ENCODE measurements around the gene MTMR2.

DNA sequence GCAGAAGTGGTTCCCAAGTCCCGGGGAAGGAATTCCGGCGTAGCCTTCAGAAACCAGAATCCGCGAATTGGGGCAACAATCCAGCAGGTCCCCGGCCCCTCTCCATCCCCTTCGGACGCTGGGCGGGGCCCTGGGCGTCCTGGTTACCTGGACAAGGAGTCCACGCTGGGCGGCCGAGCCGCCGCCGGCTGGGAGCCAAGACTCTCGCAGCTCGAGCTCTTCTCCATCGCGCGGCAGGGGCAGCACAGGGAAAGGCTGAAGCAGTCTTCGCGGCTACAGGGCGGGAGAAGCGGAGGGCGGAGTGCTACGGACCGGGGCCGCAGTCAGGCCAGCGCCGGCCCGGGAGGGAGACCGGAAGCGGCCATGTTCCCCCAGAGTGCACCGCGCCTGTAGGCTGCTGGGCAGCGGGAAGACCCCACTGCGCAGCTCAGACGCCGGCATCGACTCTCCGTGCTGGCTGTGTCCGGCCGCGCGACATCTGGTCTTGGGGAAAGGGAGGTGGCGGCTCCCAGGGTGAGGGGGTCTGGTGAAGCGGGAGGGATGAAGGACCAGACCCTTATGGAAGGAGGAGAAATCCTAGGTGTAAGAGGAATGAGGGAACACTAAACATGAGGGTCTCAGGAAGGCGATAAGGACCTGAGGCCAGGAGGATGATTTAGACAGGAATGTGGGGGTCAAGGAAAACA lies at the start of gene MTMR2:
- TF ChIP-seq, protein P1, sequence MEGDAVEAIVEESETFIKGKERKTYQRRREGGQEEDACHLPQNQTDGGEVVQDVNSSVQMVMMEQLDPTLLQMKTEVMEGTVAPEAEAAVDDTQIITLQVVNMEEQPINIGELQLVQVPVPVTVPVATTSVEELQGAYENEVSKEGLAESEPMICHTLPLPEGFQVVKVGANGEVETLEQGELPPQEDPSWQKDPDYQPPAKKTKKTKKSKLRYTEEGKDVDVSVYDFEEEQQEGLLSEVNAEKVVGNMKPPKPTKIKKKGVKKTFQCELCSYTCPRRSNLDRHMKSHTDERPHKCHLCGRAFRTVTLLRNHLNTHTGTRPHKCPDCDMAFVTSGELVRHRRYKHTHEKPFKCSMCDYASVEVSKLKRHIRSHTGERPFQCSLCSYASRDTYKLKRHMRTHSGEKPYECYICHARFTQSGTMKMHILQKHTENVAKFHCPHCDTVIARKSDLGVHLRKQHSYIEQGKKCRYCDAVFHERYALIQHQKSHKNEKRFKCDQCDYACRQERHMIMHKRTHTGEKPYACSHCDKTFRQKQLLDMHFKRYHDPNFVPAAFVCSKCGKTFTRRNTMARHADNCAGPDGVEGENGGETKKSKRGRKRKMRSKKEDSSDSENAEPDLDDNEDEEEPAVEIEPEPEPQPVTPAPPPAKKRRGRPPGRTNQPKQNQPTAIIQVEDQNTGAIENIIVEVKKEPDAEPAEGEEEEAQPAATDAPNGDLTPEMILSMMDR (IDR thresholded peaks at IDR 0.05; ENCODE audit: poor library complexity, severe bottlenecking): no peak
- no peak for TF ChIP-seq SMC3 (conservative IDR thresholded peaks at IDR 0.05; ENCODE audit: poor library complexity)
- no peak for TF ChIP-seq EZH2 (IDR thresholded peaks at IDR 0.05; ENCODE audit: borderline replicate concordance, insufficient read depth, low read length, poor library complexity, severe bottlenecking)
- TF ChIP-seq EP300 (conservative IDR thresholded peaks at IDR 0.05; ENCODE audit: poor library complexity, severe bottlenecking): peak; percentile 14
- peak; percentile 79 for TF ChIP-seq POLR2AphosphoS5 (IDR thresholded peaks at IDR 0.05)
- TF ChIP-seq TAF1 (IDR thresholded peaks at IDR 0.05; ENCODE audit: low read depth): peak; percentile 61
- TF ChIP-seq, protein P2, sequence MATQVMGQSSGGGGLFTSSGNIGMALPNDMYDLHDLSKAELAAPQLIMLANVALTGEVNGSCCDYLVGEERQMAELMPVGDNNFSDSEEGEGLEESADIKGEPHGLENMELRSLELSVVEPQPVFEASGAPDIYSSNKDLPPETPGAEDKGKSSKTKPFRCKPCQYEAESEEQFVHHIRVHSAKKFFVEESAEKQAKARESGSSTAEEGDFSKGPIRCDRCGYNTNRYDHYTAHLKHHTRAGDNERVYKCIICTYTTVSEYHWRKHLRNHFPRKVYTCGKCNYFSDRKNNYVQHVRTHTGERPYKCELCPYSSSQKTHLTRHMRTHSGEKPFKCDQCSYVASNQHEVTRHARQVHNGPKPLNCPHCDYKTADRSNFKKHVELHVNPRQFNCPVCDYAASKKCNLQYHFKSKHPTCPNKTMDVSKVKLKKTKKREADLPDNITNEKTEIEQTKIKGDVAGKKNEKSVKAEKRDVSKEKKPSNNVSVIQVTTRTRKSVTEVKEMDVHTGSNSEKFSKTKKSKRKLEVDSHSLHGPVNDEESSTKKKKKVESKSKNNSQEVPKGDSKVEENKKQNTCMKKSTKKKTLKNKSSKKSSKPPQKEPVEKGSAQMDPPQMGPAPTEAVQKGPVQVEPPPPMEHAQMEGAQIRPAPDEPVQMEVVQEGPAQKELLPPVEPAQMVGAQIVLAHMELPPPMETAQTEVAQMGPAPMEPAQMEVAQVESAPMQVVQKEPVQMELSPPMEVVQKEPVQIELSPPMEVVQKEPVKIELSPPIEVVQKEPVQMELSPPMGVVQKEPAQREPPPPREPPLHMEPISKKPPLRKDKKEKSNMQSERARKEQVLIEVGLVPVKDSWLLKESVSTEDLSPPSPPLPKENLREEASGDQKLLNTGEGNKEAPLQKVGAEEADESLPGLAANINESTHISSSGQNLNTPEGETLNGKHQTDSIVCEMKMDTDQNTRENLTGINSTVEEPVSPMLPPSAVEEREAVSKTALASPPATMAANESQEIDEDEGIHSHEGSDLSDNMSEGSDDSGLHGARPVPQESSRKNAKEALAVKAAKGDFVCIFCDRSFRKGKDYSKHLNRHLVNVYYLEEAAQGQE (IDR thresholded peaks at IDR 0.05; ENCODE audit: borderline replicate concordance): peak; percentile 60
- peak; percentile 39 for TF ChIP-seq RAD21 (conservative IDR thresholded peaks at IDR 0.05)
